CD4-positive, alpha-beta memory T cell (primary cell): ENCODE measurements around the gene GRID2IP. TPM values are rescaled to one million over a fixed set of nuclear protein-coding genes. Genes with fewer than 3 reads are reported as not detected.

Source experiments
- CTCF ChIA-PET: fragments of 350-600 bp; sonication (Branson Sonifier 250); formaldehyde crosslinking; loops from one replicate; lab custom pipeline; 2021; ENCODE audit warnings: inconsistent platforms; ENCODE audit not compliant: partially characterized antibody; lab: Charles Lee
- POLR2A ChIA-PET: fragments of 350-600 bp; sonication (Branson Sonifier 250); formaldehyde crosslinking; loops from one replicate; lab custom pipeline; 2021; ENCODE audit not compliant: partially characterized antibody; lab: Charles Lee
- DNase-seq, 5 donors: peaks; one replicate each; pipeline versions ENCODE4 v3.0.0 to v3.0.0-alpha.2; 2020 to 2022; ENCODE audit warnings: mixed read lengths in 1 of 5
- H3K27ac ChIP-seq: one replicate; pipeline ENCODE4 v1.7.0; 2013; ENCODE audit warnings: low read depth, low read length
- H3K27me3 ChIP-seq: 2 replicates; pipeline ENCODE4 v1.7.0; 2013; ENCODE audit warnings: mild to moderate bottlenecking, low read length, moderate library complexity; ENCODE audit not compliant: insufficient read depth
- H3K36me3 ChIP-seq: 2 replicates; pipeline ENCODE4 v1.7.0; 2013; ENCODE audit warnings: mild to moderate bottlenecking, low read length, moderate library complexity; ENCODE audit not compliant: insufficient read depth
- H3K4me1 ChIP-seq: 2 replicates; pipeline ENCODE4 v1.7.0; 2013; ENCODE audit warnings: mild to moderate bottlenecking, low read length, moderate library complexity; ENCODE audit not compliant: insufficient read depth
- H3K4me3 ChIP-seq, 2 donors: one replicate each; pipeline ENCODE4 v1.7.0; 2013; ENCODE audit warnings: low read length in 2 of 2, mild to moderate bottlenecking in 1 of 2
- H3K9me3 ChIP-seq, 2 donors: one replicate each; pipeline ENCODE4 v1.7.0; 2013; ENCODE audit warnings: low read length in 2 of 2, control low read depth in 1 of 2; ENCODE audit not compliant: control insufficient read depth in 1 of 2
- H3K27ac Mint-ChIP-seq, 7 donors: one replicate each; pipeline ENCODE4 v1.8.0; 2020 to 2021; ENCODE audit warnings: mixed read lengths in 7 of 7, mild to moderate bottlenecking in 6 of 7, inconsistent platforms in 3 of 7, moderate library complexity in 3 of 7
- H3K27me3 Mint-ChIP-seq, 2 donors: one replicate each; pipeline ENCODE4 v1.8.0; 2020 to 2021; ENCODE audit warnings: mixed read lengths in 2 of 2
- H3K36me3 Mint-ChIP-seq, 2 donors: one replicate each; pipeline ENCODE4 v1.8.0; 2020 to 2021; ENCODE audit warnings: mixed read lengths in 2 of 2, inconsistent platforms in 1 of 2, mild to moderate bottlenecking in 1 of 2
- H3K4me1 Mint-ChIP-seq, 4 donors: one replicate each; pipeline ENCODE4 v1.8.0; 2020 to 2021; ENCODE audit warnings: mixed read lengths in 4 of 4, mild to moderate bottlenecking in 1 of 4
- H3K4me3 Mint-ChIP-seq, 8 donors: one replicate each; pipeline ENCODE4 v1.8.0; 2020 to 2021; ENCODE audit warnings: mixed read lengths in 8 of 8, mild to moderate bottlenecking in 7 of 8, moderate library complexity in 6 of 8, inconsistent platforms in 3 of 8
- H3K9me3 Mint-ChIP-seq, 8 donors: one replicate each; pipeline ENCODE4 v1.8.0; 2020 to 2021; ENCODE audit warnings: mixed read lengths in 8 of 8, mild to moderate bottlenecking in 5 of 8, inconsistent platforms in 3 of 8, moderate library complexity in 1 of 8
- intact Hi-C: fragments of 100-400 bp; cut with micrococcal nuclease; formaldehyde crosslinking; loops from one replicate; pipeline ENCODE4 v1.15.1; 2023
- polyA plus RNA-seq, 2 donors: library from polyadenylated mRNA; unstranded; fragments of 300-500 nt; fragmentation: Illumina TruSeq; gene quantifications; one replicate each; pipeline ENCODE4 v1.2.3, GENCODE V29; 2021
- total RNA-seq, 2 experiments: library from RNA; stranded (reverse); gene quantifications; one replicate each; pipeline ENCODE4 v1.2.3, GENCODE V29; 2021

Gene GRID2IP
- total and polyA plus RNA-seq, 4 experiments from 2014 or later = 0.04 to 0.81 (median 0.29) TPM

DNA sequence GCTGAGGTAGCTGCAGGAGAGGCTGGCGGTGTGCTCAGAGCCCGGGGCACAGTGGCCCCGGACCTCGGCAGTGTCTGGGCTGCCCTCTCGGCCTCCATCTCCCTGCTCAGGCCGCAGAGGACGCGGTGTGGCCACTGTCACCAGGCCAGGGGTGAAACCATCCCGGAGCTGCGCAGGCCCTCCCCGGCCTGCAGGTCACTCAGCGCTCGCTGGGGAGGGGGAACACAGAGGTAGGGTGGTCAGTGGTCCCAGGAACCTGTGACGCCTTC lies 53.7 kb downstream of the GRID2IP start:
- H3K36me3 ChIP-seq = no peaks in the 10 kb centered on the region
- ChIA-PET CTCF (interaction anchor here (0.8 to 1.1 kb wide), 2 partner anchors 18 to 21 kb away, joined by 3 to 4 read pairs; no protein-coding TSS in a partner anchor), POLR2A (no interaction called here)
- Mint-ChIP-seq H3K4me1 (no peaks in the 10 kb centered on the region), H3K27me3 (no peaks in the 10 kb centered on the region), H3K36me3 (no peaks in the 10 kb centered on the region), H3K4me3 (no peak overlapping the region), H3K27ac (no peak overlapping the region), H3K9me3 (no peaks in the 10 kb centered on the region)
- no peak overlapping the region for H3K27ac ChIP-seq
- H3K27me3 ChIP-seq = no peaks in the 10 kb centered on the region
- no peaks in the 10 kb centered on the region for H3K4me1 ChIP-seq
- intact Hi-C loops = no loop called here
- no peak overlapping the region for H3K4me3 ChIP-seq
- DNase-seq = no peak
- no peaks in the 10 kb centered on the region for H3K9me3 ChIP-seq

DNA sequence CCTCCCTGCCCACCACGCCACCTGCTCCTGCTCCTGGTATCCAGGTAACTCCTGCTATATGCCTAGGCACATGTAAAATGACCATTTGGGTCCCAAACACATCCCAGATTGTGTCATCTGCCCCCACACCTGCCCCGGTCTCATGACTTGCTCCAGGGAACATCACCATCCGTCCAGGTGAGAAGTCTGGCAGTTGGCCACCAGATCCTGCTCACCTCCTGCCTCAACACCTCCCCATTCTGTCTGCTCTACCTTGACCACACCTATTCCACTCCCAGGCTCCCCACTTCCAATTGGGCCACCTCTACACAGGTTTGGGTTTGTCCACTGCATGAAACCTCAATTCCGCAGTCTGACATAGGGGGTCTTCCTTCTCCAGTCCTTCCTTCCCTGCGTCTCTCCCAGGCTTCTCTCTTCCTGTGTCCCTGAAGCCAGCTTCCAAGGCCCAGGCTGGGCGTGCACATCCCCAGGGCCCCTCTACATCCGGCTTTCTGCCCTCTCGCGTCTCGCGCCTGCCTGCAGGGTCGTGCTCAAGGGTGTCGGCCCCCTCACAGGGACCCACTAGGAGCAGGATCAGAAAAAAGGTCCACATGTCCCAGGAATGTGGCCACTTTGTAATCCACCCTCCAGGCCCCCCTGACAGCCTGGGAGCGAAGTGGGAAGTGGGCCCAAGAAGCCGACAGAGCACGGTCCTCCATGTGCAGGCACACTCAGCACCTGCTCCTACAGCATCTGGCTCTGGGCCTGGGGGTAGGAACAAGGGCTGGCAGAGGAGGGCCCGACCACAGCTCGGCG lies 54.2 kb downstream of the GRID2IP start:
- Histone ChIP-seq H3K4me1 (no peaks in the 10 kb centered on the region), H3K27me3 (no peaks in the 10 kb centered on the region), H3K9me3 (no peaks in the 10 kb centered on the region), H3K27ac (no peak overlapping the region), H3K36me3 (no peaks in the 10 kb centered on the region), H3K4me3 (no peak overlapping the region)
- H3K4me1 Mint-ChIP-seq = no peaks in the 10 kb centered on the region
- CTCF ChIA-PET = no interaction called here
- POLR2A ChIA-PET = no interaction called here
- no peaks in the 10 kb centered on the region for H3K27me3 Mint-ChIP-seq
- DNase-seq = no peak
- peak overlapping the region in 1 of 7 donors; percentile 54 for H3K27ac Mint-ChIP-seq
- H3K9me3 Mint-ChIP-seq = no peaks in the 10 kb centered on the region
- intact Hi-C loops = no loop called here
- H3K36me3 Mint-ChIP-seq = no peaks in the 10 kb centered on the region
- H3K4me3 Mint-ChIP-seq = no peak overlapping the region

DNA sequence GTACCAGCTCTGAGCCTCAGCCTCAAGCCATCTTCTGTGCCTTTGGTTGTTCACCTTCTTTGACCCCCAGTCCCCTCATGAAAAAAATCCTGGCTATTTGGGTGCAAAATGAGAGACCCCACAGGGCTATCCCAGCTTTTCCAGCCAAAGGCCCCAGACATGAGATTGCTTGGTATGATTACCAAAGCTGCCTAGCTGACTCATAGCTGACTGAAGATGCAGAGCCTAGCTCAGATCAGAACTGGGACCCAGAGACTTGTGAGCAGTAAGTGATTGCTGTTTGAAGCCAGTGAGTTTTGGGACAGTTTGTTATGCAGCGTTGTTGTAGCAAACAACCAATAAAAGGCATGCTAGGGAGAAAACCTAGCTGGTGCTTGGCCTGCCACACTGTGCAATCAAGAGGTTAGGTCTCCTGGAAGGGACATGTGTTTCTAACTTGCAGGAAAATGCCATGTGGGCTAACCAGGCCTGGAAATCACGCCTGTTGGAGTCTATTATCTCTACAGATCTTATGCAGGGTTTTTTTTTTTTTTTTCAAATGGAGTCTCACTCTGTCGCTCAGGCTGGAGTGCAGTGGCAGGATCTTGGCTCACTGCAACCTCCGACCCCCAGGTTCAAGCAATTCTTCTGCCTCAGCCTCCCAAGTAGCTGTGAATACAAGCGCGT lies 55.5 kb downstream of the GRID2IP start:
- no peaks in the 10 kb centered on the region for H3K27me3 Mint-ChIP-seq
- H3K27me3 ChIP-seq = no peaks in the 10 kb centered on the region
- H3K4me1 ChIP-seq = no peaks in the 10 kb centered on the region
- no peak overlapping the region for H3K4me3 Mint-ChIP-seq
- DNase-seq = no peak
- ChIA-PET CTCF (interaction anchor here (1.1 kb wide), 1 partner anchor 19 kb away, joined by 3 read pairs; no protein-coding TSS in a partner anchor), POLR2A (interaction anchor here (0.6 kb wide), 1 partner anchor 47 kb away, joined by 8 read pairs; no protein-coding TSS in a partner anchor)
- no peaks in the 10 kb centered on the region for H3K9me3 ChIP-seq
- no peaks in the 10 kb centered on the region for H3K36me3 ChIP-seq
- intact Hi-C loops = no loop called here
- no peaks in the 10 kb centered on the region for H3K4me1 Mint-ChIP-seq
- H3K4me3 ChIP-seq = no peak overlapping the region
- no peak overlapping the region for H3K27ac Mint-ChIP-seq
- no peaks in the 10 kb centered on the region for H3K36me3 Mint-ChIP-seq
- H3K27ac ChIP-seq = no peak overlapping the region
- no peaks in the 10 kb centered on the region for H3K9me3 Mint-ChIP-seq

DNA sequence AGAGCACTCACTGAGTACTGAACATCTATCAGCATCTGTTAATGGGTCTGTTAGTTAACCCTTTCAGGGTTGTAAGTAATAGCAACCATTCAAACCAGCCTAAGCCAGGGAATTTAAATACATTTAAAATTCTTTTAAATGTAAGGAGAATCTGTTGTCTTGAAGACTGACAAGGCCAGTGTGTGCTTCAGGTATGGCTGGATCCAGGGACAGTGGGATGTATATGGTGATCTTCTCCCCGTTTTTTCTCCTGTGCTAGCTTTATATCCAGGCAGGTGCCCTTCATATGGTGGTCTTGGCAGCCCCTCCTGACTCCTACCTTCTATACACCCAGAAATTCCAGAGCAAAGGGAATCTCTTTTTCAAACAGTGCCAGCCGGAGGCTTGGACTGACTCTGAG lies 56.9 kb downstream of the GRID2IP start:
- Histone ChIP-seq H3K4me3 (no peak overlapping the region), H3K36me3 (no peaks in the 10 kb centered on the region), H3K9me3 (no peaks in the 10 kb centered on the region), H3K27me3 (no peaks in the 10 kb centered on the region), H3K27ac (no peak overlapping the region), H3K4me1 (no peaks in the 10 kb centered on the region)
- Mint-ChIP-seq H3K4me3 (no peak overlapping the region), H3K4me1 (no peaks in the 10 kb centered on the region), H3K9me3 (no peaks in the 10 kb centered on the region), H3K27ac (no peak overlapping the region), H3K27me3 (no peaks in the 10 kb centered on the region), H3K36me3 (no peaks in the 10 kb centered on the region)
- intact Hi-C loops = no loop called here
- POLR2A ChIA-PET = no interaction called here
- CTCF ChIA-PET = interaction anchor here (0.7 to 1.0 kb wide), 2 partner anchors 18 to 1154 kb away, joined by 3 to 4 read pairs; no protein-coding TSS in a partner anchor
- DNase-seq = no peak

DNA sequence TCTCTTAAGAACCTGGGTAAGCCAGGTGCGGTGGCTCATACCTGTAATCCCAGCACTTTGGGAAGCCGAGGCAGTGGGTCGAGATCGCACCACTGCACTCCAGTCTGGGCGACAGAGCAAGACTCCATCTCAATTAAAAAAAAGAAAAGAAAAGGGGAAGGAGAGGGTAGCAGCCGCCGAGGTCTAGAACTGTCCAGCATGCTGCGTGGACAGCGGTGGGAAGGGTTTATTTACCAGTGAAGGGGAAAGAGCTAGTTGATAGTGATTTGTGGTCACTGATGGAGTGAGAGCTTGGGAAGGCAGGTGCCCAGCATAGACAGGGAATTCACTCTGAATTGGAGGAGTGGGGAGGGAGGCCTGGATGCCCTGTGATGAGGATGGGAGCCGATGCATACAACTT lies 60.1 kb downstream of the GRID2IP start:
- Mint-ChIP-seq H3K27ac (no peak overlapping the region), H3K36me3 (no peaks in the 10 kb centered on the region), H3K27me3 (no peaks in the 10 kb centered on the region), H3K9me3 (no peaks in the 10 kb centered on the region), H3K4me3 (no peak overlapping the region), H3K4me1 (no peaks in the 10 kb centered on the region)
- H3K27me3 ChIP-seq = no peaks in the 10 kb centered on the region
- intact Hi-C loops = no loop called here
- H3K9me3 ChIP-seq = no peaks in the 10 kb centered on the region
- DNase-seq = no peak
- H3K4me1 ChIP-seq = no peaks in the 10 kb centered on the region
- H3K27ac ChIP-seq = no peak overlapping the region
- ChIA-PET POLR2A (no interaction called here), CTCF (no interaction called here)
- no peaks in the 10 kb centered on the region for H3K36me3 ChIP-seq
- H3K4me3 ChIP-seq = no peak overlapping the region

DNA sequence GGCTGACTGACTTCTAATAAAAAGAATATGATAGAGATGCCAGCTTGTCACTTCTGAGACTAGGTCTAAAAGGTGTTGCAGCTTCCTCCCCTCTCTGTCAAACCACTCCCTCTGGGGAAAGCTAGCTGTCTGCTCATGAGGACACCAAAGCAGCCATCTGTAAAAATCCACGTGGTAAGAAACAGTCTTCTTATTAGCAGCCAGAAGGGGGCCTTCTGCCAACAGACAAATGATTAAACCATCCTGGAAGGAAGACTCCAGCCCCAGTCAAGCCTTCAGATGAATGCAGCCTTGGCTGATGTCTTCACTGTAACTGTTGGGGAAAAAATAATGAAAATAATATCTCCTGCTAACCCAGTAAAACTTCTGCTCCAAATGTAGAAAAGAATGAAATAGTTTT lies 61.6 kb downstream of the GRID2IP start:
- ChIA-PET POLR2A (no interaction called here), CTCF (no interaction called here)
- H3K9me3 Mint-ChIP-seq = no peaks in the 10 kb centered on the region

DNA sequence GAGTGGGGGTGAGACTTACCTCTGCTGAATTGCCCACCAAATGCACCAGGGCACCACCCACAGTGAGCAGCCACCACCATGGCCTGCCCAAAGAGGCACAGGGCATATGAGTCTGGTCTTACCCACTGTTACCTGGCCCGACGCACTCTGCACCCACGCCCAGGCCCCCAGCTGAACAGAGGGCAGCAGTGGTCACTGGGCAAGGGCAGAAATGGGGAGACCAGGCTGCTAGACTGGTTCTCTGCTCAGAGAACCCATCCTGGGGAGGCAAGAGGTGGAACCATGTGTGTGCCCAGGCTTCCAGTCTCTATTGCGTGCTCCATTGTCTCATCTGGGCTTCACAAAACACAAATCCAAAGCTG lies 64.1 kb downstream of the GRID2IP start:
- H3K36me3 Mint-ChIP-seq = peaks cover 0 to 3% of the 10 kb centered on the region in 2 donors
- H3K27me3 Mint-ChIP-seq = no peaks in the 10 kb centered on the region
- H3K27ac ChIP-seq = no peak overlapping the region
- no peak overlapping the region for H3K27ac Mint-ChIP-seq
- peaks cover 17% of the 10 kb centered on the region for H3K4me1 ChIP-seq
- H3K9me3 Mint-ChIP-seq = peaks cover 0 to 3% (median 0%) of the 10 kb centered on the region in 8 donors
- H3K9me3 ChIP-seq = no peaks in the 10 kb centered on the region
- no peak overlapping the region for H3K4me3 ChIP-seq
- ChIA-PET POLR2A (no interaction called here), CTCF (no interaction called here)
- no peak overlapping the region for H3K4me3 Mint-ChIP-seq
- intact Hi-C loops = no loop called here
- H3K4me1 Mint-ChIP-seq = peaks cover 5 to 20% (median 15%) of the 10 kb centered on the region in 4 donors
- H3K27me3 ChIP-seq = no peaks in the 10 kb centered on the region
- no peak for DNase-seq
- H3K36me3 ChIP-seq = peaks cover 3% of the 10 kb centered on the region

More for the DNA sequence above, 61.6 kb downstream of the GRID2IP start:
- H3K4me3 ChIP-seq = no peak overlapping the region
- no peaks in the 10 kb centered on the region for H3K9me3 ChIP-seq
- H3K4me1 ChIP-seq = peaks cover 3% of the 10 kb centered on the region
- Mint-ChIP-seq H3K4me3 (no peak overlapping the region), H3K27ac (no peak overlapping the region), H3K4me1 (peaks cover under 1 to 4% (median 3%) of the 10 kb centered on the region in 4 donors), H3K36me3 (no peaks in the 10 kb centered on the region), H3K27me3 (no peaks in the 10 kb centered on the region)
- H3K27ac ChIP-seq = no peak overlapping the region
- H3K36me3 ChIP-seq = no peaks in the 10 kb centered on the region
- DNase-seq = no peak
- no peaks in the 10 kb centered on the region for H3K27me3 ChIP-seq
- intact Hi-C loops = no loop called here
